AG09319 (cell line): ENCODE results near the gene AKAP1.

Experiments used
- DNase-seq: peaks from one replicate; pipeline ENCODE4 v3.0.0-alpha.2; 2010; ENCODE audit warnings: low read depth; ENCODE audit errors: extremely low read depth
- CTCF ChIP-seq: IDR thresholded peaks from 2 replicates; pipeline ENCODE4 v1.5.1; 2011; ENCODE audit warnings: low read depth, mild to moderate bottlenecking, inconsistent platforms, low read length, moderate library complexity

Gene AKAP1

GRCh38 chr17:57075785-57076184, 9.3 kb upstream of the AKAP1 start:
- no peak for TF ChIP-seq CTCF
- DNase-seq: no peak

DNA sequence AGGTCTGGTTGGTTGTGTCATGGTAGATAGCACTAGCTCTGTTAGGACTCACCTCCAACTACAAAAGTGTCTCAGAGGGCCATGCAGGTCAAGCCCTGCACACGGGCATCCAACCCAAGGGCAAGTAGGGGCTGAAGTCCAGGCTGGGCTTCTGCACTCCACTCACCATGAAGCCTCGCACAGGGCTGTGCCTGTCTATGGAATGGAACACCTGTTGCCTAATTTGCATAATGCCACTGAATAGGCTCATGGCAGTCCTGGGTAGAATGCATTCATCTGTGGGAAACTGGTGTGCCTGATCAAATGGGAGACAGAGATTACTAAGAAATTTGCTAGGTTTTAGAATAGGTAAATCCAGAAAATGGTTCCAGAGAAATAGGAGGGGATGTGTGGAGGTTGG, 8.0 kb upstream of the AKAP1 start:
- TF ChIP-seq CTCF: no peak
- no peak for DNase-seq

GRCh38 chr17:57078274-57078673, 6.8 kb upstream of the AKAP1 start:
- TF ChIP-seq CTCF: no peak
- DNase-seq: no peak

DNA sequence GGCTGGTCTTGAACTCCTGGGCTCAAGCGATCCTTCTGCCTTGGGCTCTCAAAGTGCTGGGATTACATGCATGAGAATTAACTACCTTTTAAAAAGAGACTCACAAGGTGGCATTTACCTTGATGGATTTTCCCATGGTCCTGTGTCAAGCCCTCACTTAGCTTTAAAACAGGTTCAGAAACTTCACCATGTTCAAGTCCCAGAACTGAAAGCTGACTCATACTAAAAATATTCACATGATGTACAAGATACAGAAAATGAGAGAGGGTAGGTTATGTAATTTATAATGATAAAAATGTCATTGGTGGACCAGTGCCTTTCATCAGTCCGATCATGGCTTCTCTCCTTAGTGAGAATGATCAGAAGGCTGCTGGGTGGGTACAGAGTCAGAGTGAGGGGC, 4.3 kb upstream of the AKAP1 start:
- no peak for TF ChIP-seq CTCF
- DNase-seq: no peak

GRCh38 chr17:57082441-57082840, 2.6 kb upstream of the AKAP1 start:
- no peak for TF ChIP-seq CTCF
- no peak for DNase-seq

- no peak for DNase-seq
- no peak for TF ChIP-seq CTCF
These were observed 665 bp upstream of the AKAP1 start for GRCh38 chr17:57084361-57084801.

- peak; percentile 8 for TF ChIP-seq CTCF
- DNase-seq: no peak
These were observed 512 bp downstream of the AKAP1 start for GRCh38 chr17:57085448-57086068.
